Measurements from ENCODE around the gene CCDC187.

DNA sequence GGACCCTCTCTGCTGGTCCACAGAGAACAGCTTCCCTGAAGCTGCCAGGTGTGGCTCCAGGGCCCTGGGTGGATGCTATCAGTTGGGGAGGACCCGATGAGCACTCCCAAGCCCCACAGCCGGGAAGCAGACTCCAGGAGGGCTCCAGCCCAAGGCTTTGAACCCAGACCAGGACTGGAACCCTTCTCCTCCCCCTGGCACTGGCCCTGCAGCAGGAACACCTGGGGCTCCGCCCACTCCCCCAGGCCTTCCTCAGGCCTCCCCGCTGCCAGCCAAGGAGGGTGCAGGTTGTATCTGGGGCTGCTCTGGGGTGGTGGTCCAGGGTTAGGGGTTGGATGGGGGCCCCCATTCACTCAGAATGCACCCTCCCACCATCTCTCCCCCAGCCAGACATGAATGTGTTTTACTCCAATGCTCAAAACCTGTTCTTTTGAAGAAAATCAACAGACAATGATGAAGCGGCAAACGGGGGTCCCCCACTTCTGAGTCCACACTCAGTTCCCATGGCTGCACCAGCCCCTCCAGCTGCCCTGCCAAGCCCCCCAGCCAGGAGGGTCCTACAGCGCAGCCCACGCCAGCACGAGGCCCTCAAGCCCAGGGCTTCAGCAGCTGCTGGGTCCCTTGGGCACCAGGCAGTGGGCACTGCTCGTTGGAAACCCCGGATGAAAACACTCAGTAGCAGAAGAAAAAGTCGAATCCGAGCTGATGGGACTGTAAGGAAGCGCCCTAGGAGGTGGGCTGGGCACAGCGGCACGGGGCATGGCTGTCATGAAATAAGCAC is 23.2 kb downstream of the CCDC187 start:
- no peak for TF ChIP-seq GATA3 (IDR thresholded peaks at IDR 0.05; ENCODE audit: low read depth, low read length)
- no peak for TF ChIP-seq GATA2 (IDR thresholded peaks at IDR 0.05; ENCODE audit: low read depth, low read length)
